Erythroblast (primary cell): ENCODE data around the gene CD47.
A peak's percentile ranks its signal among the peaks of the same experiment; 100 is the strongest.

Source experiments
- DNase-seq, 2 experiments: peaks; one replicate each; lab custom pipeline; 2025; lab: John Stamatoyannopoulos, UW
- GATA1 ChIP-seq: IDR thresholded peaks from 2 replicates; pipeline ENCODE4 v1.6.1; 2011; ENCODE audit warnings: low read depth, mild to moderate bottlenecking, control low read depth, low read length, moderate library complexity
- POLR2A ChIP-seq: IDR thresholded peaks from 2 replicates; pipeline ENCODE4 v1.6.1; 2011; ENCODE audit warnings: mild to moderate bottlenecking, low read length

Gene CD47

DNA sequence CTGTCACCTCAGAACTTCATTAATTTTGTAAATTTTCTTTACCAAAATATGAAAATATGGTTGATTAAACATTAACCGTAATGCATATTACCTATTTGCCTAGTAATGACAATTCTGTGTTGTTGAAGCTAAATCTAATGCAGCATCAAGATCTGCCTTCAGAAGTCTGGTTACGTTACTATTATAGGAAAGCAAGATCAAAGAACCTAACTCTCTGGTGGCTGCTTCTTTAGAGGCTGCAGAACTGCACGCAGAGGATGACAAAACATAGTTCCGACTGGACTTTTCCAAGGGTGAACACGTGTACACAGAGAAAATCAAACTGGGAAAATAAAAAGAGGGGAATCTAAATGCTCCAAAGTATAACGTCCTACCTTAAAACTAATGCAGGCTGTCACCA lies 20.5 kb downstream of the CD47 start:
- DNase-seq = no peak
- TF ChIP-seq GATA1 = no peak
- no peak for TF ChIP-seq POLR2A

DNA sequence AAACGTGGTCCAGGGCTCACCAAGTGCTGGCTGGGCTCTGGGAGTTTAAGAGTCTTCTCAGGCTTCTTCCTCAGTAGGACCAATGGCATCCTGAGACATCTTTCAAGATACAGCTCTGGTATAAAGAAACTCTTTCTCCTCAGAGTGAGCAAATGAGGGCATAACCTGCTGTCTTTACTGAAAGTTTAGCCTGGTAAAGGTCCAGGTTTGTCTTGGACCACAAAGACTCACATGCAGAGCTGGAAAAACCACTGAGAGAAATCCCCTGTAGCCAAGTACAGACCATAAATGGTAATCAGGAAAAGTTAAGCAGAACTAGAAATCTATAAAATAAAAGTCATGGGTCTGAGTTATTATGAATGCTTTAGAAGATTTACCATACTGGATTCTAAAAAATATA lies 23.1 kb downstream of the CD47 start:
- TF ChIP-seq GATA1 (no peak), POLR2A (no peak)
- DNase-seq = no peak

- TF ChIP-seq GATA1 (no peak), POLR2A (no peak)
Observed at GRCh38 chr3:108065096-108065495, 25.7 kb downstream of the CD47 start.

DNA sequence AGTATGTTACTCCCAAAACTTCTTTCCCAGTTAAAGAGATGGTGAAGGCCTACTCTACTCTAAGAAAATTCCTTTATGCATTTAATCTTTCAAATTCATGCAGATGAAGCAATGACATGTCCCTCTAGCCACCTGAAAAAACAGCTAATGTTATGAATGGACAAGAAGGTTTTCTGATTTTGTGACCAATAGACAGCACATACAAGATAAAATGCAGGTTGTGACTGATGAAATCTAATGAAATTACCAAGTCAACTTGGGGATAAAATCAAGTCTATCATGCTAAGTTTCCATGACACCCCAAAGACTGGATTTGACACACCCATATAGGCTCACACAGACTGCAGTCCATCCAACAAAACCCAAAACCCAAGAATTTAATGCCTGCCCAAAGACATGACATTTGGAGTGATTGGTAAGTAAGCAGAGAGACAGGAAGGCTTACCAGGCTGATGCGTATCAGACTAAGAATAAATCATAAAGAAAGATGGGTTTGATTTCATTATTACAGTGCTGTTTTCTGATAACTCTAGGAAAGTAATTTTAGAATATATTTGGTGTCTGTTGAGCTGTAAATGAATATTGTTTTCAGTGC lies 26.4 kb downstream of the CD47 start:
- DNase-seq = peak in 1 of 2 experiments; percentile 37
- TF ChIP-seq GATA1 = no peak
- TF ChIP-seq POLR2A = no peak

More at GRCh38 chr3:108065096-108065495, 25.7 kb downstream of the CD47 start:
- no peak for DNase-seq

DNA sequence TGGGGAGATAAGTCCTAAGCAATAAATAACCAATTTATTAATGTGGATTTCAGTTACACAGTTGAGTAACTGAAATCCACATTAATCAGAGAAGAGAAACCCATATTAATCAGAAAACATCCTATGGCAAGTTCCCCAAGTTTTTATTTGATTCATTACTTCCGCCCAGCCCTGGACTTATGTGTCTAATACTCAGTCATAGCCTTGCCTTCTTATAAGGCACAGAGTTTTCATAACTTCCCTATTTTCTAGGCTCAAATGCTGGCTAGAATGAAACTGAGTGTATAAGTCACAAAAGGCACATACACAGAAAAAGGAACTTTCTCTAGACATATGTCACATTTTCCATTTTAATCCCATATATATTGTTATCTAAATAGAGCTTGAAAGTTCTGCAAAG lies 28.8 kb downstream of the CD47 start:
- no peak for DNase-seq
- no peak for TF ChIP-seq POLR2A

DNA sequence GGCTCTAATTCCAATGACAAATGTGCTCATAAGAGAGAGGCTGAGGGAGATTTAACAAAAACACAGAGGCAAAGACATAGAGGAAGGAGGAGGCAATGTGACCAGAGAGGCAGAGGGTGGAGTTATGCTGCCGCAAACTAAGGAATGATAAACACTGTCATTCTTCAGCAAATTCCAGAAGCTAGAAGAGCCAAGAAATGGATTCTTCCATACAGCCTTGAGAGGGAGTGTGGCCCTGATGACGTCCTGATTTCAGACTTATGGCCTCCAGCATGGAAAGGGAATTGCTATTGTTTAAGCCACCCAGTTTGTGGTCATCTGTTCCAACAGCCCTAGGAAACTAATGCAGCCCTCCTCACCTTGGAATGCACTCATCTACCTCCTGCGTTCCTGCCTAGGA lies 30.5 kb downstream of the CD47 start:
- TF ChIP-seq POLR2A = no peak
- no peak for DNase-seq

GRCh38 chr3:108055931-108056330 lies 34.9 kb downstream of the CD47 start:
- no peak for DNase-seq
- TF ChIP-seq GATA1 (no peak), POLR2A (no peak)

GRCh38 chr3:108054935-108055334 lies 35.9 kb downstream of the CD47 start:
- TF ChIP-seq POLR2A (no peak), GATA1 (no peak)
- DNase-seq = no peak

GRCh38 chr3:108053483-108053882 lies 37.3 kb downstream of the CD47 start:
- no peak for DNase-seq

GRCh38 chr3:108053067-108053466 lies 37.8 kb downstream of the CD47 start:
- TF ChIP-seq GATA1 (no peak), POLR2A (no peak)
- no peak for DNase-seq

More at GRCh38 chr3:108053483-108053882, 37.3 kb downstream of the CD47 start:
- no peak for TF ChIP-seq GATA1
- no peak for TF ChIP-seq POLR2A

DNA sequence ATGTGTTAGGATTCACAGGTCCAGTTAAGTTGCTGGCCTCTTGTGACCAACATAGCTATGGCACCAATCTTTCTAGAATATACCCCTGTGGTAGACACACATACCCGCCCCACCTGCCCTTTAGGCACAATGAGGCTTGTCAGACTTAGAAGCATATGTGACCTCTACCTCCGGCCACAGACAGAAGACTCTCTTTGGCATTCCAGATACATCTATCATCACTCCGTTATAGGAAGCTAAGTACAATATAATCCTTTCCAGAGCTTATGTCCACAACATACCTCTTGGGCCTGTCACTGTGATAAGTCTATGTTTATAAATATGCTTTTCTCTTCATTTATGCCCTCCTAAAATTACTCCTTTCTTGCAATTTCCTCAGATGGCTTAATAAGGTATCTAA lies 39.8 kb downstream of the CD47 start:
- DNase-seq = no peak
- TF ChIP-seq POLR2A (no peak), GATA1 (no peak)

DNA sequence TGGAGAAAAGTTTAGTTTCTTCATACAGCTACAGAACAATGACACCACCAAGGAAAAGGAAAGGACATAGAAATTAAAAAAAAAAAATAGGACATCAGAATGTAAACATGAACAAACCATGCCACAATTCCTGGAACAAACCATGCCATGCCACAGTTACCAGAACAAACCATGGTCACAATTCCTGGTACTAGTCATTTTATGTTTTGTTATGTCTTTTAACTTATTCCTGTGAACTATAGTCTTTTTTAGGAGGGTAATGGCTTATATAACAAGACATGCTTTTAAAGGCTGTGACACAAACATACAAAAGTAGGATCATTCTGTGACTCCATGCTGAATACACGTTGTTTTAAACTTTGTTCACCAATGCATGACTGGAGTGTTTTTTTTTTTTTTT lies 42.8 kb downstream of the CD47 start:
- no peak for DNase-seq
- no peak for TF ChIP-seq GATA1
- no peak for TF ChIP-seq POLR2A

DNA sequence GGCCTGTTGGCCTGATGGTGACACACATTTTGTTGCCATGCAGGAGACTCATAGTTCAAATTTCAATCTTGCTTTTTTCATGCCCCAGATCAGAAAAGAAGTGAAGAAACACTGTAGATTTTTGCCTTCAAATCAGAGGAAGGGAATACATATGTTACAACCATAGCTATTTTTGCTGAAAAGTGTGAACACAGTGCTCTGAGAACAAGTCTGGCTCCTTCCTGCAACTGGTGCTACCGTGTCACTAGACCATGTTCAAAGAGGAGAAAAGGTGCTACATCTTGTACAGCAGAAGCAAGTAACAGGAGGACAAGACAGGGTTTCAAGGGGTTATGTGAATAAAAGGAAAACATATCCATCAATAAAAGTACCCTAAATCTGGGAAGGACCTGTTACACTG lies 44.6 kb downstream of the CD47 start:
- TF ChIP-seq POLR2A (no peak), GATA1 (no peak)
- DNase-seq = no peak

- no peak for DNase-seq
Observed at GRCh38 chr3:108044699-108045098, 46.1 kb downstream of the CD47 start.

DNA sequence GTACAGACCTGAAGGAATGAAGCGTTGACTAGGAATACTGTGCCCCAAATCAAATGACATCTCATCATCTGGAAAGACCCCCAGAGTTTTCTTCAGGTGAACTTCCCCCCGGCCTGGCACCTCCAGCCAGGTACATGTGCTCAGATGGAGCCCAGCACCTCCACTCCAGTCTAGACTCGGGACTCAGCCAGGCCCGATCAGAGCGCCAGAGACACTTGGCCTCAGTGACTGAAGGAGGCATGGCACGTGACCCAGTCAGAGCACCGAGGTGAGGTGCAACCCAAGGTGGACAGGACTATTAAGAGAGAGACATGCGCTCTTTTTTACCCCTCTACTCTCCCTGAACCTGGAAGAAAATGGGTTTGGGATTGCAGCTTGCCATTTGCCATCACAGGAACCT lies 48.5 kb downstream of the CD47 start:
- no peak for DNase-seq
- TF ChIP-seq GATA1 = no peak
- TF ChIP-seq POLR2A = no peak

More at GRCh38 chr3:108044699-108045098, 46.1 kb downstream of the CD47 start:
- no peak for TF ChIP-seq POLR2A
- no peak for TF ChIP-seq GATA1

DNA sequence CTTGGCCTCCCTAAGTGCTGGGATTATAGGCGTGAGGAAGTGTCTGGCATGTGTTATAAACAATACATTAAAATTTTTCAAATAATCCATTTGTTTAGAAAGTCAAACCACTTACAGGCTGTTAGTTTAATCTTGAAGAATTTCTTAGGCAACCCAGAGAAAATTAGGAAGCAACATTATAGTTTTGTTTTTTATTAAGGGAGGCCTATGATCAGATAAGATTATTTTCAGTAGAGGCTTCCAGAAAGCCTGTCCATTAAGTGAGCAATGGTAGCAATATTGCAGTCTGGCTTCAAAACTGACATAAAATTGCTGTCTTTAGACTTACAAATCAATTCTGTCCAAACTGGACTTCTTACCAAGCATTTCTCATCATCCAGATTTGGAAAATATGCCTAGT lies 49.6 kb downstream of the CD47 start:
- TF ChIP-seq GATA1 (no peak), POLR2A (no peak)
- no peak for DNase-seq

DNA sequence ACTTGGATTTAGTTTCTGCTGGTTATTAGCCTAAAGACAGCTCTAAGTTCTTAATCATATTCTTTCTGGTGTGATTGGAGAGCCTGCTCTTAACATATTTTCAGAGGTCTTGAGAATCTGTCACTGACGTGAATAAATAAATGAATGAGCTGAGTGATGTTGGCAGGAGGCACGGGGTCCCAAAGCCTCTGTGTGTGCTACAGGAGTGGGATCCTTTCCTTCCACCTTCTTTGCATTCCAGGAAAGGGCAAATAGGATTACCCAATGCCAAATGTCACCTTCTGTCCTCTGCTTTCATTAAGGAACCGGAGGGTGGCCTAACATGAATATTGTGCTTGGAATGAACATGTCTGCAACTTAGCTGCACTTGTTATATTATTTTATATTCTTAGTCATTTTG lies 53.1 kb downstream of the CD47 start:
- no peak for DNase-seq
- TF ChIP-seq POLR2A (no peak), GATA1 (no peak)
